Hepatocyte (in vitro differentiated cells): ENCODE measurements around the gene MICAL3. TPM values are rescaled to one million over a fixed set of nuclear protein-coding genes. Genes with fewer than 3 reads are reported as not detected.

ENCODE experiments used
- DNase-seq: peaks from one replicate; pipeline ENCODE4 v3.0.0-alpha.2; 2016; ENCODE audit warnings: low spot score
- H2AFZ ChIP-seq: fragments of 200-600 bp; sonication (generic); 2 replicates; pipeline ENCODE4 v1.6.0; 2016; ENCODE audit warnings: antibody characterized with exemption, mild to moderate bottlenecking
- H3K27ac ChIP-seq: fragments of 200-600 bp; sonication (generic); 2 replicates; pipeline ENCODE4 v1.5.1; 2016; ENCODE audit warnings: mild to moderate bottlenecking
- H3K27me3 ChIP-seq: fragments of 200-600 bp; sonication (generic); 2 replicates; pipeline ENCODE4 v1.6.1; 2016
- H3K36me3 ChIP-seq: fragments of 200-600 bp; sonication (generic); replicated peaks from 2 replicates; pipeline ENCODE4 v1.5.1; 2016; ENCODE audit warnings: low read depth; ENCODE audit not compliant: insufficient read depth
- H3K4me1 ChIP-seq: fragments of 200-600 bp; sonication (generic); 2 replicates; pipeline ENCODE4 v1.5.1; 2016; ENCODE audit warnings: mild to moderate bottlenecking, moderate library complexity; ENCODE audit not compliant: insufficient read depth
- H3K4me2 ChIP-seq: fragments of 200-600 bp; sonication (generic); 2 replicates; pipeline ENCODE4 v1.6.0; 2016
- H3K4me3 ChIP-seq: fragments of 200-600 bp; sonication (generic); 2 replicates; pipeline ENCODE4 v1.5.1; 2016; ENCODE audit warnings: mild to moderate bottlenecking
- H3K79me2 ChIP-seq: fragments of 200-600 bp; sonication (generic); 2 replicates; pipeline ENCODE4 v1.6.0; 2017; ENCODE audit warnings: mild to moderate bottlenecking
- H3K9me2 ChIP-seq: fragments of 200-600 bp; sonication (generic); replicated peaks from 2 replicates; pipeline ENCODE4 v1.6.0; 2017; ENCODE audit warnings: mild to moderate bottlenecking; ENCODE audit not compliant: insufficient read depth
- H3K9me3 ChIP-seq: fragments of 200-600 bp; sonication (generic); 2 replicates; pipeline ENCODE4 v1.5.1; 2016; ENCODE audit warnings: low read depth, mild to moderate bottlenecking
- H4K20me1 ChIP-seq: fragments of 200-600 bp; sonication (generic); 2 replicates; pipeline ENCODE4 v1.6.0; 2016; ENCODE audit warnings: mild to moderate bottlenecking; ENCODE audit not compliant: insufficient read depth, poor library complexity, severe bottlenecking
- CTCF ChIP-seq: fragments of 200-600 bp; sonication (generic); IDR thresholded peaks from 2 replicates; pipeline ENCODE4 v1.5.1; 2016; ENCODE audit warnings: antibody characterized with exemption, mild to moderate bottlenecking; ENCODE audit not compliant: poor library complexity
- EZH2 ChIP-seq: fragments of 200-600 bp; sonication (generic); IDR thresholded peaks from 2 replicates; pipeline ENCODE4 v1.6.1; 2016; ENCODE audit warnings: antibody characterized with exemption, mild to moderate bottlenecking, borderline replicate concordance
- EZH2phosphoT487 ChIP-seq: fragments of 200-600 bp; sonication (generic); IDR thresholded peaks from one replicate; pipeline ENCODE4 v1.6.1; 2018; ENCODE audit warnings: antibody characterized with exemption, mild to moderate bottlenecking, low read depth, moderate library complexity; ENCODE audit not compliant: unreplicated experiment, severe bottlenecking
- WGBS: methylation state at CpG from one replicate; pipeline ENCODE4 v1.1.6; 2016; ENCODE audit warnings: low lambda C conversion rate; ENCODE audit errors: missing lambda C conversion rate; 5-methylcytosine and 5-hydroxymethylcytosine counted together
- polyA plus RNA-seq: library from polyadenylated mRNA; unstranded; fragments of >200 nt; fragmentation: Nextera tagmentation; extraction: Ambion mirVana; gene quantifications from 2 replicates; pipeline ENCODE4 v1.2.1, GENCODE V29; 2016
- total RNA-seq: library from RNA; depleted of rRNA; stranded (reverse); fragments of >200 nt; gene quantifications from 2 replicates; pipeline ENCODE4 v1.2.3, GENCODE V29; 2014

MICAL3 gene
- total and polyA plus RNA-seq, 2 experiments from 2014 or later = 4.6 to 22.7 TPM

- Histone ChIP-seq H4K20me1 (no peaks in the 10 kb centered on the region), H3K4me2 (no peak overlapping the region), H3K79me2 (no peaks in the 10 kb centered on the region), H3K27me3 (no peaks in the 10 kb centered on the region), H3K4me3 (no peak overlapping the region), H3K9me2 (no peaks in the 10 kb centered on the region), H3K27ac (no peak overlapping the region), H3K4me1 (no peaks in the 10 kb centered on the region), H2AFZ (no peak overlapping the region), H3K9me3 (no peaks in the 10 kb centered on the region), H3K36me3 (no peaks in the 10 kb centered on the region)
- TF ChIP-seq EZH2phosphoT487 (no peak), CTCF (no peak), EZH2 (no peak)
- DNase-seq = no peak
- WGBS = 96% methylated on average over 10 of the region's 10 CpGs
Observed at GRCh38 chr22:17832665-17833064, 191.7 kb downstream of the MICAL3 start.

- no peaks in the 10 kb centered on the region for H3K9me3 ChIP-seq
- WGBS = 88% methylated on average over 17 of the region's 17 CpGs
- H2AFZ ChIP-seq = no peak overlapping the region
- H3K9me2 ChIP-seq = no peaks in the 10 kb centered on the region
- no peak overlapping the region for H3K4me3 ChIP-seq
- no peaks in the 10 kb centered on the region for H3K4me1 ChIP-seq
- no peak for TF ChIP-seq EZH2
- TF ChIP-seq EZH2phosphoT487 = no peak
- no peak for DNase-seq
- H3K4me2 ChIP-seq = no peak overlapping the region
- H4K20me1 ChIP-seq = no peaks in the 10 kb centered on the region
- no peak overlapping the region for H3K27ac ChIP-seq
- no peaks in the 10 kb centered on the region for H3K79me2 ChIP-seq
- H3K36me3 ChIP-seq = no peaks in the 10 kb centered on the region
- no peaks in the 10 kb centered on the region for H3K27me3 ChIP-seq
Observed at GRCh38 chr22:17831501-17832251, 192.7 kb downstream of the MICAL3 start.

GRCh38 chr22:17830043-17830961 is 194.1 kb downstream of the MICAL3 start:
- no peaks in the 10 kb centered on the region for H3K4me1 ChIP-seq
- no peak overlapping the region for H3K4me3 ChIP-seq
- H3K9me3 ChIP-seq = no peaks in the 10 kb centered on the region
- no peaks in the 10 kb centered on the region for H3K9me2 ChIP-seq
- H3K27me3 ChIP-seq = no peaks in the 10 kb centered on the region
- H3K4me2 ChIP-seq = no peak overlapping the region
- no peak overlapping the region for H2AFZ ChIP-seq
- H3K36me3 ChIP-seq = no peaks in the 10 kb centered on the region
- no peak overlapping the region for H3K27ac ChIP-seq
- TF ChIP-seq EZH2 (no peak), CTCF (peak; percentile 97), EZH2phosphoT487 (no peak)
- 68% methylated on average over 31 of the region's 31 CpGs for WGBS
- H3K79me2 ChIP-seq = no peaks in the 10 kb centered on the region
- DNase-seq = peak; percentile 90
- no peaks in the 10 kb centered on the region for H4K20me1 ChIP-seq

- no peak overlapping the region for H3K4me3 ChIP-seq
- H3K9me3 ChIP-seq = no peaks in the 10 kb centered on the region
- TF ChIP-seq CTCF (no peak), EZH2 (no peak), EZH2phosphoT487 (no peak)
- H3K36me3 ChIP-seq = no peaks in the 10 kb centered on the region
- no peaks in the 10 kb centered on the region for H3K4me1 ChIP-seq
- no peaks in the 10 kb centered on the region for H3K9me2 ChIP-seq
- WGBS = 90% methylated on average over 5 of the region's 5 CpGs
- H3K27me3 ChIP-seq = no peaks in the 10 kb centered on the region
- H3K4me2 ChIP-seq = no peak overlapping the region
- no peak overlapping the region for H2AFZ ChIP-seq
- no peak for DNase-seq
- H3K79me2 ChIP-seq = no peaks in the 10 kb centered on the region
- no peak overlapping the region for H3K27ac ChIP-seq
- H4K20me1 ChIP-seq = no peaks in the 10 kb centered on the region
Observed at GRCh38 chr22:17829695-17830042, 194.7 kb downstream of the MICAL3 start.
